Astrocyte (in vitro differentiated cells and primary cell): ENCODE results near the gene UROC1. TPM values are rescaled to one million over a fixed set of nuclear protein-coding genes. Genes with fewer than 3 reads are reported as not detected.

Experiments used
- DNase-seq: peaks from one replicate; pipeline ENCODE4 v3.0.0-alpha.2; 2010; ENCODE audit warnings: low read depth
- FAIRE-seq: peaks from 2 replicates; lab custom pipeline; 2011; peaks lifted over from hg19 to GRCh38; lab: Jason Lieb, UNC
- H2AFZ ChIP-seq: 2 replicates; pipeline ENCODE4 v1.6.0; 2012; ENCODE audit warnings: low read depth, low read length, inconsistent platforms
- H3K27ac ChIP-seq: 2 replicates; pipeline ENCODE4 v1.5.1; 2011; ENCODE audit warnings: low read depth, low read length, inconsistent platforms
- H3K27me3 ChIP-seq: 2 replicates; pipeline ENCODE4 v1.6.0; 2011; ENCODE audit warnings: low read length, inconsistent platforms; ENCODE audit not compliant: insufficient read depth
- H3K36me3 ChIP-seq: 2 replicates; pipeline ENCODE4 v1.5.1; 2011; ENCODE audit warnings: low read length, inconsistent platforms; ENCODE audit not compliant: insufficient read depth
- H3K4me1 ChIP-seq: 2 replicates; pipeline ENCODE4 v1.5.1; 2011; ENCODE audit warnings: low read length, inconsistent platforms; ENCODE audit not compliant: insufficient read depth
- H3K4me2 ChIP-seq: 2 replicates; pipeline ENCODE4 v1.6.0; 2012; ENCODE audit warnings: low read length, inconsistent platforms
- H3K4me3 ChIP-seq: 2 replicates; pipeline ENCODE4 v1.5.1; 2011; ENCODE audit warnings: low read depth, mild to moderate bottlenecking, low read length, inconsistent platforms; ENCODE audit not compliant: insufficient read depth
- H3K79me2 ChIP-seq: 2 replicates; pipeline ENCODE4 v1.6.0; 2012; ENCODE audit warnings: mild to moderate bottlenecking, low read length, inconsistent platforms; ENCODE audit not compliant: insufficient read depth
- H3K9ac ChIP-seq: 2 replicates; pipeline ENCODE4 v1.6.0; 2012; ENCODE audit warnings: mild to moderate bottlenecking, low read length, inconsistent platforms
- H3K9me3 ChIP-seq: 2 replicates; pipeline ENCODE4 v1.5.1; 2012; ENCODE audit warnings: low read depth, mild to moderate bottlenecking, low read length, inconsistent platforms; ENCODE audit not compliant: insufficient read depth
- H4K20me1 ChIP-seq: 2 replicates; pipeline ENCODE4 v1.6.0; 2012; ENCODE audit warnings: low read length, inconsistent platforms; ENCODE audit not compliant: insufficient read depth
- H3K27ac Mint-ChIP-seq: one replicate; pipeline ENCODE4 v1.8.0; 2021; ENCODE audit warnings: mild to moderate bottlenecking, mixed read lengths; ENCODE audit not compliant: unreplicated experiment
- H3K27me3 Mint-ChIP-seq: one replicate; pipeline ENCODE4 v1.8.0; 2021; ENCODE audit warnings: low read depth, mixed read lengths; ENCODE audit not compliant: unreplicated experiment
- H3K36me3 Mint-ChIP-seq: one replicate; pipeline ENCODE4 v1.8.0; 2021; ENCODE audit warnings: low read depth, mixed read lengths; ENCODE audit not compliant: unreplicated experiment
- H3K4me1 Mint-ChIP-seq: one replicate; pipeline ENCODE4 v1.8.0; 2021; ENCODE audit warnings: low read depth, mixed read lengths; ENCODE audit not compliant: unreplicated experiment
- H3K4me3 Mint-ChIP-seq: one replicate; pipeline ENCODE4 v1.8.0; 2021; ENCODE audit warnings: mild to moderate bottlenecking, moderate library complexity, mixed read lengths; ENCODE audit not compliant: unreplicated experiment
- H3K9me3 Mint-ChIP-seq: one replicate; pipeline ENCODE4 v1.8.0; 2021; ENCODE audit warnings: mild to moderate bottlenecking, mixed read lengths; ENCODE audit not compliant: unreplicated experiment
- CTCF ChIP-seq: IDR thresholded peaks from 2 replicates; pipeline ENCODE4 v1.5.1; 2011; ENCODE audit warnings: low read depth, mild to moderate bottlenecking, inconsistent platforms, low read length, moderate library complexity; ENCODE audit not compliant: insufficient read depth
- EZH2 ChIP-seq: IDR thresholded peaks from 2 replicates; pipeline ENCODE4 v1.6.1; 2012; ENCODE audit warnings: mild to moderate bottlenecking, low read length, inconsistent platforms; ENCODE audit not compliant: insufficient read depth
- total RNA-seq: library from RNA; stranded (reverse); gene quantifications from 2 replicates; pipeline ENCODE4 v1.2.1, GENCODE V29; 2021

UROC1 gene
- total RNA-seq, 1 donor from 2014 or later = not detected

GRCh38 chr3:126497956-126498355, 19.6 kb downstream of the UROC1 start:
- no peak for FAIRE-seq

GRCh38 chr3:126496894-126497850, 20.4 kb downstream of the UROC1 start:
- no peaks in the 10 kb centered on the region for H3K4me1 Mint-ChIP-seq

More at GRCh38 chr3:126497956-126498355, 19.6 kb downstream of the UROC1 start:
- no peaks in the 10 kb centered on the region for H3K4me1 ChIP-seq
- no peak overlapping the region for H3K27ac ChIP-seq
- H3K4me3 ChIP-seq = no peak overlapping the region
- no peaks in the 10 kb centered on the region for H3K9me3 ChIP-seq
- H3K36me3 ChIP-seq = no peaks in the 10 kb centered on the region
- H2AFZ ChIP-seq = no peak overlapping the region
- Mint-ChIP-seq H3K4me1 (no peaks in the 10 kb centered on the region), H3K4me3 (no peak overlapping the region), H3K27ac (no peak overlapping the region), H3K27me3 (peaks cover 9% of the 10 kb centered on the region), H3K9me3 (no peaks in the 10 kb centered on the region), H3K36me3 (no peaks in the 10 kb centered on the region)
- H3K9ac ChIP-seq = no peak overlapping the region
- no peaks in the 10 kb centered on the region for H3K79me2 ChIP-seq
- DNase-seq = no peak
- TF ChIP-seq EZH2 (no peak), CTCF (no peak)
- H3K4me2 ChIP-seq = no peak overlapping the region
- no peaks in the 10 kb centered on the region for H4K20me1 ChIP-seq
- H3K27me3 ChIP-seq = peaks cover 2% of the 10 kb centered on the region

More at GRCh38 chr3:126496894-126497850, 20.4 kb downstream of the UROC1 start:
- TF ChIP-seq EZH2 = no peak
- TF ChIP-seq CTCF = no peak
- no peak overlapping the region for H3K27ac Mint-ChIP-seq
- H3K36me3 Mint-ChIP-seq = no peaks in the 10 kb centered on the region
- H3K36me3 ChIP-seq = no peaks in the 10 kb centered on the region
- no peaks in the 10 kb centered on the region for H3K9me3 ChIP-seq
- H3K79me2 ChIP-seq = no peaks in the 10 kb centered on the region
- H3K27ac ChIP-seq = no peak overlapping the region
- H3K9ac ChIP-seq = no peak overlapping the region
- no peak overlapping the region for H2AFZ ChIP-seq
- no peaks in the 10 kb centered on the region for H3K9me3 Mint-ChIP-seq
- no peaks in the 10 kb centered on the region for H4K20me1 ChIP-seq
- H3K4me2 ChIP-seq = no peak overlapping the region
- FAIRE-seq (no peak), DNase-seq (no peak)
- H3K27me3 Mint-ChIP-seq = peaks cover 9% of the 10 kb centered on the region
- no peaks in the 10 kb centered on the region for H3K4me1 ChIP-seq
- peaks cover 2% of the 10 kb centered on the region for H3K27me3 ChIP-seq
- no peak overlapping the region for H3K4me3 Mint-ChIP-seq
- H3K4me3 ChIP-seq = no peak overlapping the region
